Right renal pelvis (tissue), 4 donors: Measurements from ENCODE around the gene NSD1. TPM values are rescaled to one million over a fixed set of nuclear protein-coding genes. Genes with fewer than 3 reads are reported as not detected.
A peak's percentile ranks its signal among the peaks of the same experiment; 100 is the strongest.
"Not testable (repeated sequence)": the region's sequence is repeated elsewhere in the genome, so short reads cannot be mapped to it uniquely, and the experiment has no call there.

Source experiments
- DNase-seq, 4 donors: peaks; one replicate each; pipeline ENCODE4 v3.0.0-alpha.2; 2013; ENCODE audit warnings: low read depth in 4 of 4, low spot score in 3 of 4, missing footprints in 1 of 4
- polyA plus RNA-seq, 4 donors: library from polyadenylated mRNA; unstranded; fragments of 120-200 nt; gene quantifications; one replicate each; pipeline ENCODE4 v1.2.1, GENCODE V29; 2013; ENCODE audit not compliant: insufficient read length in 4 of 4

NSD1 gene
- polyA plus RNA-seq, 4 donors: 60.5 to 67.0 (median 64.6) TPM

- DNase-seq: no peak
Measured at GRCh38 chr5:177124486-177124991, 9.0 kb upstream of the NSD1 start.

GRCh38 chr5:177126771-177127170 is 6.8 kb upstream of the NSD1 start:
- DNase-seq: no peak

DNA sequence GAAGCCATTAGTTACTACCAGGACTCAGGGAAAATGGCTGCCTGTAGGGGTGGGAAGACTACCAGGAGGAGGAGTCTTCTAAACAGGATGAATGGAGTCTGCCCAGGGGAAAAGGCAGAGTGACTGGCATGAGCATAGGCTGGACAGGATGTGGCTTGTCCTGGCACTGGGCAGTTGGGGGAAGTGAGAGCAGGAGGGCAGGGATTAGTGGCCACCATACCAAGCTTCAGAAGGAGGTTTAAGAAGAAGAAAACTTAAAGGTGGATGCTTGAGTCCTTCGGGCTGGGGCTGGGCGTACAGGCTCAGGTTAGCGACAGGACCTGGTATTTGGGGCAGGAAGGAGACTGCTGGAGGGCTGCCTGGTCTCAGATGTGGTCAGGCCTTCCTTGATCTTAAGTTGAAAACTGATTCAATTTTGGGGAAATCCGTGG is 5.0 kb upstream of the NSD1 start:
- DNase-seq: no peak

DNA sequence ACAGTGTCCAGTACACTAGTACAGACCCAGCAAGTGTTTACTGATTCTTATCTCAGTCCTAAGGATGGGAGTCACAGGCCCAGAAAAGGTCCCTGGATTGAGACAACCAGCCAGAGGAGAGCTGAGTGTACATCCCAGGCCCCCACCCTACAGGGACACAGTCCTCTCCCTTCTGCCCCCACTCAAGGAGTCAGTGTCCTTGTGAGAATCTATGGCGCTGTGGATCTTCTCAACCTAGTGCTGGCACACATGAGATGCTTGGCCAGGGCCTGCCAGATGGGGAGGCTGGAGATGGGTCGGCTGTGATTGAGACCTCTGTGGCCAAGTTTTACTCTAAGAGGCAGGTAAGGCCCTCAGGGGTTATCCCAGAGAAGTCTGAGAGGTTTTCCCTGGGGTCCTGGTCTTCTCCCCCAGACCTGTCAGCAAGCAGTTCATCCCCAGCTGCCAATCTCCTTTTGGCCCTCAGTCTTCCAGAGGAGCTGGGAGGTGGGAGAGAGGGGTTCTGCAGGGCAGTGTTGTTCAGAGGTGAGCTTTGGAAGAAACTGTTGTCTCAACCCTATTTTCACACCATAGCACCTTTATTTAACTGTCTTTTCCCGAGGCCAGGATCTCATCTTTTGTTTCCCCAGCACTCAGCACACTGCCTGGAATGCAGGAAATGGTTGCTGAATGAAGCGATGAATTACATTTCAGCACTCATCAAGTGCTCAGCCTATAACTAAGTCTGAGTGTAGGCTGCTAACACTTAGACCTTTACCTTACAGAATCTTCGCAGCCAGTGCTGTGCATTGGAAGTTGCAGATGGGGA is 3.2 kb upstream of the NSD1 start:
- no peak for DNase-seq

- no peak for DNase-seq
Measured at GRCh38 chr5:177131019-177131320, 2.6 kb upstream of the NSD1 start.

- DNase-seq: no peak
Measured at GRCh38 chr5:177131352-177132135, 2.0 kb upstream of the NSD1 start.

GRCh38 chr5:177132136-177133095 is 1.2 kb upstream of the NSD1 start:
- peak in 1 of 4 donors; percentile 67 for DNase-seq

GRCh38 chr5:177133853-177134696 is 502 bp downstream of the NSD1 start:
- DNase-seq: peak in 1 of 4 donors; percentile 65

GRCh38 chr5:177134697-177135225 is 1.2 kb downstream of the NSD1 start:
- DNase-seq: no peak

DNA sequence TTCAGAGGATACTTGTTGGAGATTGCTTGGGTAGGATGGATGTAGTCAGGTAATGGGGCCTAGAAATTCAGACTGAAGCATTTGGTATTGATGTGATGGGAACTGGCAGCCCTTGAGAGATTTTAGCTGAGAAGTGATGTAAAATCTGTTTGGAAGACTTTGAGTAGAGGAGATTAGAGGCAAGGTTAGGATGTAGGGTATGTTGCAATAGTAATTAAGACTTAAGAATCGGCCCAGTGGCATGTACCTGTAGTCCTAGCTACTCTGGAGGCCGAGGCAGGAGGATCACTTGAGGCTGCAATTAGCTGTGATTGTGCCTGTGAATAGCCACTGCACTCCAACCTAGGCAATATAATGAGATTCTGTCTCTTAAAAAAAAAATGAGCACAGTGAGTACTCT is 6.7 kb downstream of the NSD1 start:
- no peak for DNase-seq

DNA sequence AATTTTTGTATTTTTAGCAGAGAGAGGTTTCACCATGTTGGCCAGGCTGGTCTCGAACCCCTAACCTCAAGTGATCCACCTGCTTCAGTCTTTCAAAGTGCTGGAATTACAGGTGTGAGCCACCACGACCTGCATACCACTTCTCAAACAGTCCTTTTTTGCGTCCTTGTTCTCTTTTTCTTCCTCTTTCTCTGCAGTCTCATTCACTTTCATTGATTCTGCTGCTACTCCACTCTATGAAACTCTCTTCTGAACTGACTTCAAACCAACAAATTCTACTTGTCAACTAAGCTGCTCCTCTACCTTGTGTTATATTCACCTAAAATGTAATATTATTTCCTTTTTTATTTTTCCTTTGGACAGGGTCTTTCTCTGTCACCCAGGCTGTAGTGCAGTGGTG is 7.9 kb downstream of the NSD1 start:
- DNase-seq: no peak

DNA sequence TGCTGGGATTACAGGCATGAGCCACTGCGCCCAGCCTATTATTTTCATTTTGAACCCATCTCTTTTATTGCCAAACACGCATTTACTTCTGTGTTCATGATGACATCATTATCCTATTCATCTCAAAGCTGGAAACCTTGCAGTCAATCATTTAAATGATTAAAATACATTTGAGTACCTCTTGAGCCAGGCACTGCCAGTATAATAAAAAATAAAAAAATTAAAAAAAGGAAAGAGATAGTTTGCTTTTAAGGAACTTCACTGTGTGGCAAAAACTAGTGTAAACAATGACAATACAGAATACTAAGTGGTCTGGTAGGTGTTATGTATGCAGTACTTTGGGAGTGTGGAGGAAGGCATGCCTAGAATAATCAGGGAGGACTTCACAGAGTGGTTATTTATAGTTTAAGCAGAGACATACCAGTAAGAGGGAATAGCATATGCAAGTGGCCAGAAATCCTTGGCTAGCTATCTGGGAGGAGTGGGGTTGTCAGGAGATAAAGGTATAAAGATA is 8.6 kb downstream of the NSD1 start:
- DNase-seq: no peak

DNA sequence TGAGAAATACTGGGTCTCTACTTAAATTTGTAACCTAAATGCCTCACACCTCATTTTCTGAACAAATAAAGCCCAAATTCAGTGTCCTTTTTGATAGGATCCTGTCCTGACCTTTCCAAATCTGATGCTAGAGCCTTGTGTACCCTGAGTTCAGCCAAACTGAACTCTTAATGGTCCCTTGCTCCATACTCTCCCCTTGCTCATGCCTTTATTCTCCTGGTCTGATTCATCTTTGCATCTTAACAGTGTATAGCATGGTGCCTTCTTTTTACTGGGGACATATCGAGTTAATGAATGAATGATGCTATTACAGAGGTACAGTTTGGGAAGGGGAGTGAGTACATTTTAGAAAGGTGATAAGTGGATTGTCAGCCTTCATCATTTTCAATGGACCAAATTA is 9.2 kb downstream of the NSD1 start:
- DNase-seq: no peak

DNA sequence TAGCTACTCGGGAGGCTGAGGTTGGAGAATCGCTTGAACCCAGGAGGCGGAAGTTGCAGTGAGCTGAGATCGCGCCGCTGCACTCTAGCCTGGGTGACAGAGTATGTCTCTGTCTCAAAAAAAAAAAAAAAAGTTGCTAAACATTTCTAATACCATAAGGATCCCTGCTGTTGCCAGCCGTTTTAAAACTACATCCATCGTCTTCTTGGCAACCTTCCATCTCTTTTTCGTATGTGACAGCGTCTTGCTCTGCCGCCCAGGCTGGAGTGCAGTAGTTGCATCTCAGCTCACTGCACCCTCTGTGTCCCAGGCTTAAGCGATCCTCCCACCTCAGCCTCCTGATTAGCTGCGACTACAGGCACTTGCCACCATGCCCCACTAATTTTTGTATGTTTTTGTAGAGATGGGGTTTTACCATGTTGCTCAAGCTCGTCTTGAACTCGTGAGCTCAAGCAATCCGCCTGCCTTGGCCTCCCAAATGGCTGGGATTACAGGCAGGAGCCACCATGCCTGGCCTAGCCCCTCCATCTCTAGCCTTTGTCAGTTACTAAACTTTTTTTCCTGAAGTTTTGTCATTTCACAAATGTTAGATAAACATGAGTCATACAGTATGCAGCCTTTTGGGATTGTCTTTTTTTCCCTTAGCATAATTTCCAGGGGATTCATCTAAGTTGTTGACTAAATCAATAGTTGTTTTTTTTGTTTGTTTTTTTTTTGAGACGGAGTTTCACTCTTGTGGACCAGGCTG is 13.5 kb downstream of the NSD1 start:
- DNase-seq: no peak

DNA sequence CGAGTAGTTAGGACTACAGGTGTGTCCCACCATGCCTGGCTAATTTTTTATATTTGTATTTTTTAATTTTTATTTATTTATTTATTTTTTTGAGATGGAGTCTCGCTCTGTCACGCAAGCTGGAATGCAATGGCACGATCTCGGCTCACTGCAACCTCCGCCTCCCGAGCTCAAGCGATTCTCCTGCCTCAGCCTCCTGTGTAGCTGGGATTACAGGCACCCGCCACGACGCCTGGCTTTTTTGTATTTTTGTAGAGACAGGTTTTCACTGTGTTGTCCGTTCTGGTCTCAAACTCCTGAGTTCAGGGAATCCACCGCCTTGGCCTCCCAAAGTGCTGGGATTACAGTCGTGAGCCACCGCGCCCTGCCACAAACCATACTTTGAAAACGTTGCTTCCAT is 16.5 kb downstream of the NSD1 start:
- not testable (repeated sequence) for DNase-seq

- DNase-seq: no peak
Measured at GRCh38 chr5:177154003-177154643, 20.6 kb downstream of the NSD1 start.

GRCh38 chr5:177162379-177162778 is 28.8 kb downstream of the NSD1 start:
- no peak for DNase-seq

GRCh38 chr5:177163500-177163899 is 29.9 kb downstream of the NSD1 start:
- DNase-seq: no peak
